Skeletal muscle tissue (tissue), 4 donors: Measurements from ENCODE around the gene NEBL. TPM values are rescaled to one million over a fixed set of nuclear protein-coding genes. Genes with fewer than 3 reads are reported as not detected.

Experiments
- H3K27ac ChIP-seq: one replicate; pipeline ENCODE4 v1.7.0; 2013; ENCODE audit warnings: mild to moderate bottlenecking, low read depth, low read length, inconsistent platforms
- H3K27me3 ChIP-seq, 3 donors: one replicate each; pipeline ENCODE4 v1.7.0; 2013; ENCODE audit warnings: low read length in 3 of 3; ENCODE audit not compliant: control insufficient read depth in 3 of 3, insufficient read depth in 3 of 3
- H3K36me3 ChIP-seq, 3 donors: one replicate each; pipeline ENCODE4 v1.7.0; 2013; ENCODE audit warnings: low read length in 3 of 3; ENCODE audit not compliant: control insufficient read depth in 3 of 3, insufficient read depth in 3 of 3
- H3K4me1 ChIP-seq, 3 donors: one replicate each; pipeline ENCODE4 v1.7.0; 2013; ENCODE audit warnings: low read length in 3 of 3, mild to moderate bottlenecking in 3 of 3; ENCODE audit not compliant: control insufficient read depth in 3 of 3, insufficient read depth in 3 of 3
- H3K4me3 ChIP-seq, 3 donors: one replicate each; pipeline ENCODE4 v1.7.0; 2013; ENCODE audit warnings: low read length in 3 of 3
- H3K9ac ChIP-seq, 3 donors: one replicate each; pipeline ENCODE4 v1.7.0; 2013; ENCODE audit warnings: low read length in 3 of 3, mild to moderate bottlenecking in 3 of 3, moderate library complexity in 2 of 3, low read depth in 1 of 3
- H3K9me3 ChIP-seq, 3 donors: one replicate each; pipeline ENCODE4 v1.7.0; 2013; ENCODE audit warnings: low read length in 3 of 3; ENCODE audit not compliant: control insufficient read depth in 3 of 3
- total RNA-seq: library from RNA; depleted of rRNA; stranded (reverse); fragments of >200 nt; gene quantifications from one replicate; pipeline ENCODE4 v1.2.3, GENCODE V29; 2014
- donor health status: Osteomylitis.

Gene NEBL
- total RNA-seq, 1 donor from 2014 or later, result 6.8 TPM

DNA sequence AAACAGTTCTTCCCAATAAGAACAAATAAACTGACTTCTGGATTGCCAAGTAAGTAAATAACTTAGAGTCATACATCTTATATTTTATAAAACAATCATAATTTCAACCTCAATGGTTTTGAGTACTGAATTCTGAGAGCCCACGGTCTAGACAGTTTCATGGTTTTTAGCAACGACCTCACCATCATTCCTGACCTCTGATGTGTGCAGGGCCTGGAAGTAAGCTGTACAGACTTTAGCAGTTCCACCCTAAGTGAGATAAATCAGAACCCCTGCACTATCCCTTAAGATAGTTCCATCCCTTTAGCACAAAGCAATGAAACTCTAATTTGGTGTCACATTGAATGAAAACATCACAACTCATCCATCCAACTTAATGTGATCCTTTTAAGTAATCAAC, 86.0 kb downstream of the NEBL start:
- Histone ChIP-seq H3K9me3 (no peaks in the 10 kb centered on the region), H3K27me3 (no peaks in the 10 kb centered on the region), H3K27ac (no peak overlapping the region), H3K4me1 (no peaks in the 10 kb centered on the region), H3K4me3 (no peak overlapping the region), H3K36me3 (no peaks in the 10 kb centered on the region), H3K9ac (no peak overlapping the region)

DNA sequence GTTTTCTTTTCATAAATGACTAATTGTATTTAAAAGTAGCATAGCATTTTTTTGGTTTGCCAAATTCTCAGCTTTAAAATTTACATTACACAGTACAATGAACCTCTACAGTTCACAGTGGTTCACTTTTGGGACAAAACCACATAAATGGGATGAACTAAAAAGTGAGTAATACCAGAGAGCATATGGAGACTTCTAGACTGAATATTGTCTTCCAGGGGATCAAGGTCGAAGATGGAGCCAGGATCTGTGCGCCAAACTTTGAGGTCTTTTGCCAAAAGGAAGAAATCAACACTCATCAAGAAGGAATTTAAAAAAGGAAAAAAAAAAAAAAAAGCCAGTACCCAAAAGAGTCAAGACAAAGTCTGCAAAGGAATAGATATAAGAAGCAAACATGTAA, 87.5 kb downstream of the NEBL start:
- no peaks in the 10 kb centered on the region for H3K4me1 ChIP-seq
- no peak overlapping the region for H3K27ac ChIP-seq
- no peaks in the 10 kb centered on the region for H3K36me3 ChIP-seq
- H3K9me3 ChIP-seq, result no peaks in the 10 kb centered on the region
- no peaks in the 10 kb centered on the region for H3K27me3 ChIP-seq
- no peak overlapping the region for H3K4me3 ChIP-seq
- H3K9ac ChIP-seq, result no peak overlapping the region

DNA sequence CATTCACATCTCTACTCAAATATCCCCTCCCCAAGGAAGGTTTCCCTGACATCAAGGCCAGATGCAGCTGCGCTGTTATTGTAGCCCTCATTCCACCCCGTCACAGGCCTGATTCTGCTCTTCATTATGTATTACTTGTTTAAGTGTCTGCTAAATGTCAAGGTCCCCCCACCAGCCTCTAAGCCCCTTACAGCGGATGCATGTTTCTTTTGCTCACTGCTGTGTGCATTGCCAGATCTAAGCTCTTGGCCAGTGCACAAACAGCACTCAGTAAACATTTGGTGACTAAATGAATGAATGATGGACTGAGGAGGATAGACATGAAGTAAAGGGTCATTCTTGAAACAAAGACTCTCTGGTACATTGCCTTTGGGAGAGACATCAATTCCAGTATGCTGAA, 90.6 kb downstream of the NEBL start:
- no peaks in the 10 kb centered on the region for H3K36me3 ChIP-seq
- no peak overlapping the region for H3K27ac ChIP-seq
- H3K27me3 ChIP-seq, result no peaks in the 10 kb centered on the region
- H3K9me3 ChIP-seq, result no peaks in the 10 kb centered on the region
- H3K4me1 ChIP-seq, result no peaks in the 10 kb centered on the region
- H3K4me3 ChIP-seq, result no peak overlapping the region
- H3K9ac ChIP-seq, result no peak overlapping the region

DNA sequence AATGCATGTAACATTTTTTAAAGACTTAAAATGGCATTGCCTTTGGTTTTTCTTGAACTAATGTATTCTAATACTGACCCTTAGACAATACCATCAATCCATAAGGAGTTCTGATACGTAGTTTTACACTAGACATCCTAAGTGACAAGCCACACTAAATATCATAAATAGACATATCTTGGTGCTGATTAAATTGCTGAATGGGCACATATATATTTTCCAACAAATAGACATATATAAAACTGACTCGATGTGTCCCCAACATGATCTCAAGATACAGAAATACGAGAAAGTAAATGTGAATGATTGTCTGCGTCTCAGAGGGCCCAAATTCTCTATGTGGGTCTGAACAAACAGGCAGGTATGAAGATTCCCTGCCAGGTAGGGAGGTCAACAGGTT, 99.8 kb downstream of the NEBL start:
- Histone ChIP-seq H3K9ac (no peak overlapping the region), H3K36me3 (no peaks in the 10 kb centered on the region), H3K27ac (no peak overlapping the region), H3K9me3 (no peaks in the 10 kb centered on the region), H3K4me3 (no peak overlapping the region), H3K4me1 (no peaks in the 10 kb centered on the region), H3K27me3 (no peaks in the 10 kb centered on the region)

DNA sequence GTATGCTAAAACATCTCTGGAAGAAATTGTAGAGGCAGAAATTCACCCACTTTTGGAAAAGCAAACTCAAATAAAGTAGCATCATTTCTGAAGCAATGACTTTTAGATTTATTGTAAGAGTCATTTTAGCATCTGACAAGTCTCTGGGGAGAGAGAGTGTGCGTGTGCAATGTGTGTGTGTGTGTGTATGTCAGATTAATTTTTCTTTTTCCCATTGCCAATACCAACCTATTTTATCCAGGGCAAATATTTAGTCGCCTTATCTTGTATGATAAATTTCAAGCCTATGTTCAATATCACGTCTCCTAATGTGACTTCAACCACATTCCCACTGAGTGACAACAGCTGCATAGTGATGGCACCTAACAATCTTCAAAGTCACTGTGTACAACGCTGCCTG, 101.7 kb downstream of the NEBL start:
- Histone ChIP-seq H3K27me3 (no peaks in the 10 kb centered on the region), H3K9me3 (no peaks in the 10 kb centered on the region), H3K36me3 (no peaks in the 10 kb centered on the region)

GRCh38 chr10:20785174-20785573, 111.9 kb downstream of the NEBL start:
- H3K4me1 ChIP-seq, result no peaks in the 10 kb centered on the region
- H3K9ac ChIP-seq, result no peak overlapping the region
- H3K27me3 ChIP-seq, result no peaks in the 10 kb centered on the region
- no peak overlapping the region for H3K27ac ChIP-seq
- no peak overlapping the region for H3K4me3 ChIP-seq
- no peaks in the 10 kb centered on the region for H3K9me3 ChIP-seq
- H3K36me3 ChIP-seq, result no peaks in the 10 kb centered on the region

More for the DNA sequence above, 101.7 kb downstream of the NEBL start:
- no peak overlapping the region for H3K27ac ChIP-seq
- H3K4me3 ChIP-seq, result no peak overlapping the region
- no peak overlapping the region for H3K9ac ChIP-seq
- no peaks in the 10 kb centered on the region for H3K4me1 ChIP-seq

GRCh38 chr10:20778008-20778757, 118.9 kb downstream of the NEBL start:
- Histone ChIP-seq H3K4me1 (no peaks in the 10 kb centered on the region), H3K27ac (no peak overlapping the region), H3K9me3 (no peaks in the 10 kb centered on the region), H3K36me3 (no peaks in the 10 kb centered on the region), H3K27me3 (no peaks in the 10 kb centered on the region), H3K4me3 (no peak overlapping the region), H3K9ac (no peak overlapping the region)

GRCh38 chr10:20776384-20777118, 120.6 kb downstream of the NEBL start:
- no peaks in the 10 kb centered on the region for H3K9me3 ChIP-seq
- H3K36me3 ChIP-seq, result no peaks in the 10 kb centered on the region
- H3K4me3 ChIP-seq, result no peak overlapping the region
- no peaks in the 10 kb centered on the region for H3K4me1 ChIP-seq
- no peak overlapping the region for H3K27ac ChIP-seq
- no peak overlapping the region for H3K9ac ChIP-seq
- H3K27me3 ChIP-seq, result no peaks in the 10 kb centered on the region

GRCh38 chr10:20771051-20771450, 126.1 kb downstream of the NEBL start:
- Histone ChIP-seq H3K4me1 (no peaks in the 10 kb centered on the region), H3K9ac (no peak overlapping the region), H3K27ac (no peak overlapping the region), H3K4me3 (no peak overlapping the region), H3K27me3 (no peaks in the 10 kb centered on the region), H3K9me3 (no peaks in the 10 kb centered on the region), H3K36me3 (no peaks in the 10 kb centered on the region)

GRCh38 chr10:20769481-20769880, 127.6 kb downstream of the NEBL start:
- Histone ChIP-seq H3K9ac (no peak overlapping the region), H3K27me3 (no peaks in the 10 kb centered on the region), H3K4me3 (no peak overlapping the region), H3K27ac (no peak overlapping the region), H3K36me3 (no peaks in the 10 kb centered on the region), H3K4me1 (no peaks in the 10 kb centered on the region), H3K9me3 (no peaks in the 10 kb centered on the region)
